Gastroesophageal sphincter (tissue), 3 donors: Measurements from ENCODE around the gene PDE11A.

Experiments
- CTCF ChIP-seq, 4 experiments: fragments of 200-600 bp in 2 of 4; fragments of 450-650 bp in 2 of 4; sonication (generic) in 1 of 4; IDR thresholded peaks; one replicate each; pipeline ENCODE4 v1.5.1; 2017 to 2019; ENCODE audit warnings: antibody characterized with exemption in 4 of 4, mild to moderate bottlenecking in 2 of 4, moderate library complexity in 2 of 4
- EP300 ChIP-seq: sonication (generic); formaldehyde crosslinking; IDR thresholded peaks from one replicate; pipeline ENCODE4 v1.6.1; 2017; ENCODE audit warnings: antibody characterized with exemption, mild to moderate bottlenecking
- POLR2A ChIP-seq, 2 donors: fragments of 450-650 bp; IDR thresholded peaks; one replicate each; pipeline ENCODE4 v1.6.1; 2017; ENCODE audit warnings: antibody characterized with exemption in 2 of 2, mild to moderate bottlenecking in 2 of 2, moderate library complexity in 1 of 2
- POLR2AphosphoS5 ChIP-seq: sonication (generic); formaldehyde crosslinking; IDR thresholded peaks from one replicate; pipeline ENCODE4 v1.6.1; 2017; ENCODE audit warnings: antibody characterized with exemption

GRCh38 chr2:177617849-177618248 is 454.7 kb downstream of the PDE11A start:
- no peak for TF ChIP-seq CTCF (IDR thresholded peaks at IDR 0.05)
- no peak for TF ChIP-seq POLR2A (IDR thresholded peaks at IDR 0.05)
- no peak for TF ChIP-seq EP300
- no peak for TF ChIP-seq POLR2AphosphoS5
